Neural cell (in vitro differentiated cells): ENCODE results near the gene MSH3. TPM values are rescaled to one million over a fixed set of nuclear protein-coding genes. Genes with fewer than 3 reads are reported as not detected.
"Not testable (repeated sequence)": the region's sequence is repeated elsewhere in the genome, so short reads cannot be mapped to it uniquely, and the experiment has no call there.

Source experiments
- H2AFZ ChIP-seq: fragments of 200-600, 300-800 bp; sonication (generic), shearing (Covaris generic); 2 replicates; pipeline ENCODE4 v1.6.0; 2014; ENCODE audit warnings: low read depth, mild to moderate bottlenecking, antibody characterized with exemption, low read length, moderate library complexity
- H3F3A ChIP-seq: fragments of 200-600 bp; shearing (Covaris generic); 2 replicates; pipeline ENCODE4 v1.6.1; 2016; ENCODE audit warnings: mild to moderate bottlenecking, moderate library complexity, mixed read lengths, antibody characterized with exemption, low read length; ENCODE audit not compliant: insufficient read depth, poor library complexity, severe bottlenecking
- H3K27ac ChIP-seq: fragments of 200-600, 300-800 bp; sonication (generic), shearing (Covaris generic); 2 replicates; pipeline ENCODE4 v1.5.1; 2014; ENCODE audit warnings: mild to moderate bottlenecking, low read length, moderate library complexity
- H3K27me3 ChIP-seq: fragments of 300-800, 200-600 bp; sonication (generic), shearing (Covaris generic); 2 replicates; pipeline ENCODE4 v1.6.0; 2014; ENCODE audit warnings: mild to moderate bottlenecking, low read depth, low read length, moderate library complexity; ENCODE audit not compliant: insufficient read depth
- H3K36me3 ChIP-seq: fragments of 300-800, 200-600 bp; sonication (generic), shearing (Covaris generic); 2 replicates; pipeline ENCODE4 v1.5.1; 2014; ENCODE audit warnings: mild to moderate bottlenecking, antibody characterized with exemption, low read length, moderate library complexity; ENCODE audit not compliant: insufficient read depth
- H3K4me2 ChIP-seq: fragments of 300-800, 200-600 bp; sonication (generic), shearing (Covaris generic); 2 replicates; pipeline ENCODE4 v1.6.0; 2014; ENCODE audit warnings: mild to moderate bottlenecking, low read length
- H3K4me3 ChIP-seq: fragments of 300-800, 200-600 bp; sonication (generic), shearing (Covaris generic); 2 replicates; pipeline ENCODE4 v1.5.1; 2014; ENCODE audit warnings: mild to moderate bottlenecking, low read length, moderate library complexity
- H3K79me2 ChIP-seq: fragments of 200-600 bp; shearing (Covaris generic); replicated peaks from 2 replicates; pipeline ENCODE4 v1.6.0; 2014; ENCODE audit warnings: mild to moderate bottlenecking, low read length, moderate library complexity; ENCODE audit not compliant: insufficient read depth
- H3K9ac ChIP-seq: fragments of 300-800, 200-600 bp; sonication (generic), shearing (Covaris generic); 2 replicates; pipeline ENCODE4 v1.6.1; 2016; ENCODE audit warnings: mild to moderate bottlenecking, low read length, mixed read lengths
- H3K9me2 ChIP-seq: fragments of 200-600 bp; shearing (Covaris generic); 2 replicates; pipeline ENCODE4 v1.6.1; 2016; ENCODE audit warnings: mild to moderate bottlenecking, low read length, mixed read lengths; ENCODE audit not compliant: insufficient read depth
- H3K9me3 ChIP-seq: fragments of 200-600, 300-800 bp; sonication (generic), shearing (Covaris generic); 2 replicates; pipeline ENCODE4 v1.6.1; 2016; ENCODE audit warnings: mild to moderate bottlenecking, mixed run types, low read length, moderate library complexity, mixed read lengths
- H4K20me1 ChIP-seq: fragments of 200-600 bp; shearing (Covaris generic); 2 replicates; pipeline ENCODE4 v1.6.1; 2016; ENCODE audit warnings: mild to moderate bottlenecking, mixed run types; ENCODE audit not compliant: insufficient read depth
- EZH2 ChIP-seq: fragments of 200-600, 300-800 bp; shearing (Covaris generic), sonication (generic); IDR thresholded peaks from 2 replicates; pipeline ENCODE4 v1.6.1; 2014; ENCODE audit warnings: antibody characterized with exemption, low read length, borderline replicate concordance, mild to moderate bottlenecking; ENCODE audit not compliant: insufficient read depth, poor library complexity, severe bottlenecking
- MXI1 ChIP-seq: fragments of 450-650 bp; conservative IDR thresholded peaks from 2 replicates; pipeline ENCODE4 v1.6.1; 2014; ENCODE audit warnings: antibody characterized with exemption, mild to moderate bottlenecking; ENCODE audit not compliant: poor library complexity, severe bottlenecking
- POLR2AphosphoS5 ChIP-seq: IDR thresholded peaks from 2 replicates; pipeline ENCODE4 v1.6.1; 2012
- RAD21 ChIP-seq: fragments of 450-650 bp; conservative IDR thresholded peaks from 2 replicates; pipeline ENCODE4 v1.6.1; 2014; ENCODE audit warnings: antibody characterized with exemption, mild to moderate bottlenecking, moderate library complexity
- TAF1 ChIP-seq: IDR thresholded peaks from 2 replicates; pipeline ENCODE4 v1.6.1; 2012; ENCODE audit warnings: low read depth
- polyA plus RNA-seq: library from polyadenylated mRNA; depleted of rRNA; stranded (reverse); fragments of >200 nt; gene quantifications from 2 replicates; pipeline ENCODE4 v1.2.3, GENCODE V29; 2014
- TF ChIP-seq, protein P1 (sequence below): IDR thresholded peaks from 2 replicates; pipeline ENCODE4 v1.6.1; 2012; ENCODE audit warnings: borderline replicate concordance
- TF ChIP-seq, protein P2 (sequence below): fragments of 450-650 bp; IDR thresholded peaks from 2 replicates; pipeline ENCODE4 v1.5.1; 2014; ENCODE audit warnings: antibody characterized with exemption, mild to moderate bottlenecking, moderate library complexity; ENCODE audit not compliant: poor library complexity, severe bottlenecking

Gene MSH3
- polyA plus RNA-seq, 1 donor from 2014 or later = 9.8 TPM

DNA sequence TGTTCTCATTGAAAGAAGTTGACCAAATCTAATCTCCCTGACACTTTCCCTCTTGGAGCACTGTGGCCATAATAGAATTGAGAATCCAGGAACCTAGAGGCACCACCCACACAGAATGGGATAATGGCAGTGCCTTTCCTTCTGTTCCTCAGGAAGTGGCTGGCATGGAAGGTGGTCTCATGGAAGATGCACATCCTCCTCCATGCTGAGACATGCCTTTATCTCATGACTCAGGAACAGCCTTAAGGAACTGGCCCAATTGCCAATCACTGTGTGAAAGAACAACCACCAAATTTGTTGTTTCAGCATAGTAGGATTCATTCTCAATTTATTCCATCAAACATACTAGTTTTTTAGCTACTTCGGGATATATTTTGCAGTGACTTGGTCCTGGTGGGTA, 168.2 kb downstream of the MSH3 start:
- no peak overlapping the region for H2AFZ ChIP-seq
- H3K4me2 ChIP-seq = no peak overlapping the region
- no peaks in the 10 kb centered on the region for H3K79me2 ChIP-seq
- H3K36me3 ChIP-seq = no peaks in the 10 kb centered on the region
- no peak overlapping the region for H3K4me3 ChIP-seq
- H3K27ac ChIP-seq = no peak overlapping the region
- no peaks in the 10 kb centered on the region for H3K27me3 ChIP-seq
- TF ChIP-seq, protein P1, sequence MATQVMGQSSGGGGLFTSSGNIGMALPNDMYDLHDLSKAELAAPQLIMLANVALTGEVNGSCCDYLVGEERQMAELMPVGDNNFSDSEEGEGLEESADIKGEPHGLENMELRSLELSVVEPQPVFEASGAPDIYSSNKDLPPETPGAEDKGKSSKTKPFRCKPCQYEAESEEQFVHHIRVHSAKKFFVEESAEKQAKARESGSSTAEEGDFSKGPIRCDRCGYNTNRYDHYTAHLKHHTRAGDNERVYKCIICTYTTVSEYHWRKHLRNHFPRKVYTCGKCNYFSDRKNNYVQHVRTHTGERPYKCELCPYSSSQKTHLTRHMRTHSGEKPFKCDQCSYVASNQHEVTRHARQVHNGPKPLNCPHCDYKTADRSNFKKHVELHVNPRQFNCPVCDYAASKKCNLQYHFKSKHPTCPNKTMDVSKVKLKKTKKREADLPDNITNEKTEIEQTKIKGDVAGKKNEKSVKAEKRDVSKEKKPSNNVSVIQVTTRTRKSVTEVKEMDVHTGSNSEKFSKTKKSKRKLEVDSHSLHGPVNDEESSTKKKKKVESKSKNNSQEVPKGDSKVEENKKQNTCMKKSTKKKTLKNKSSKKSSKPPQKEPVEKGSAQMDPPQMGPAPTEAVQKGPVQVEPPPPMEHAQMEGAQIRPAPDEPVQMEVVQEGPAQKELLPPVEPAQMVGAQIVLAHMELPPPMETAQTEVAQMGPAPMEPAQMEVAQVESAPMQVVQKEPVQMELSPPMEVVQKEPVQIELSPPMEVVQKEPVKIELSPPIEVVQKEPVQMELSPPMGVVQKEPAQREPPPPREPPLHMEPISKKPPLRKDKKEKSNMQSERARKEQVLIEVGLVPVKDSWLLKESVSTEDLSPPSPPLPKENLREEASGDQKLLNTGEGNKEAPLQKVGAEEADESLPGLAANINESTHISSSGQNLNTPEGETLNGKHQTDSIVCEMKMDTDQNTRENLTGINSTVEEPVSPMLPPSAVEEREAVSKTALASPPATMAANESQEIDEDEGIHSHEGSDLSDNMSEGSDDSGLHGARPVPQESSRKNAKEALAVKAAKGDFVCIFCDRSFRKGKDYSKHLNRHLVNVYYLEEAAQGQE = no peak
- no peak for TF ChIP-seq MXI1
- no peaks in the 10 kb centered on the region for H4K20me1 ChIP-seq
- no peaks in the 10 kb centered on the region for H3K9me2 ChIP-seq
- no peak overlapping the region for H3K9ac ChIP-seq
- H3F3A ChIP-seq = no peaks in the 10 kb centered on the region
- no peaks in the 10 kb centered on the region for H3K9me3 ChIP-seq

DNA sequence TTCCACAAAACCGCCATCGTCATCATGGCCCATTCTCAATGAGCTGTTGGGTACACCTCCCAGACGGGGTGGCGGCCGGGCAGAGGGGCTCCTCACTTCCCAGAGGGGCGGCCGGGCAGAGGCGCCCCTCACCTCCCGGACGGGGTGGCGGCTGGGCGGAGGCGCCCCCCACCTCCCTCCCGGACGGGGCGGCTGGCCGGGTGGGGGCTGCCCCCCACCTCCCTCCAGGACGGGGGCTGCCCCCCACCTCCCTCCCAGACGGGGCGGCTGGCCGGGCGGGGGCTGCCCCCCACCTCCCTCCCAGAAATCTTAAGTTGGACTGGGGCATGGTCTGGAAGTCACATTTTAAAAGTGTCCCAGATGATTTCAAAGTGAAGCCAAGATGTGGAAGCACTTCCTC, 169.7 kb downstream of the MSH3 start:
- not testable (repeated sequence) for H3K4me2 ChIP-seq, H3K9me2 ChIP-seq, H3K36me3 ChIP-seq, H3K27ac ChIP-seq, H4K20me1 ChIP-seq, H3K79me2 ChIP-seq, H3K27me3 ChIP-seq, H3F3A ChIP-seq, H2AFZ ChIP-seq, H3K4me3 ChIP-seq, H3K9ac ChIP-seq, H3K9me3 ChIP-seq

DNA sequence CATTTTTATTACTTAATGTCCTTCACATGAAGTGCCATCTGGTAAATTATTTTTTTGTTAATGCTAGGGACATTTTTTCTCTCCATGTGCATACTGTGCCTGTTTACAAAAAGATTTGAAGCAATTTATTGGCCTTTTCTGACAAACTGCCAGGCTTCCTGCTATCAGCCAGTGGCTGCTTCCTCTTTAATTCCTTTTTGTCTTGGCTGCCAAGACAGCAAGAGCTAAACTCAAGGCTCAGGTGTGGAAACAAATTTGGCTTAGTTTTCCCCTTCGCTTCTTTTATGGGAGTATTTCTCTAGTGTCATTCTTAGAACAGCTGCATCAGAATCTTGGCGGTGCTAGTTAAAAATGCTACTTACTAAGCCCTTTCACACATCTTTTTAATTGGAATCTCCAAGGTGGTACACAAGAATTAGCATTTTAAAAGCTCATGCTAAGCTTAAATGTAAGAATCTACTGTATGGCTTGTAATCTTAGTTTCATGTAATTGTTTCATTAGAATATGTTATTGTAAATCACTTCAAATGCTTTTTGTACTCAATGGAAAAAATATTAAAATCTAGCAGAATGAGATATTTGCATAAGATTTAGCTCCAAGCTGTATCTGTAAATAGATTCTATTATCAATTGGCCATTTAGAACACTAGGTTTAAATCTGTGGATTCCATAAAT, 171.5 kb downstream of the MSH3 start:
- Histone ChIP-seq H3K9me3 (peaks cover 9% of the 10 kb centered on the region), H3K27me3 (no peaks in the 10 kb centered on the region), H3F3A (no peaks in the 10 kb centered on the region), H3K79me2 (no peaks in the 10 kb centered on the region), H2AFZ (no peak overlapping the region), H3K4me2 (no peak overlapping the region), H4K20me1 (no peaks in the 10 kb centered on the region), H3K4me3 (no peak overlapping the region), H3K9ac (no peak overlapping the region), H3K36me3 (no peaks in the 10 kb centered on the region), H3K27ac (no peak overlapping the region), H3K9me2 (no peaks in the 10 kb centered on the region)
- TF ChIP-seq, protein P1 = no peak
- no peak for TF ChIP-seq EZH2
- TF ChIP-seq, protein P2, sequence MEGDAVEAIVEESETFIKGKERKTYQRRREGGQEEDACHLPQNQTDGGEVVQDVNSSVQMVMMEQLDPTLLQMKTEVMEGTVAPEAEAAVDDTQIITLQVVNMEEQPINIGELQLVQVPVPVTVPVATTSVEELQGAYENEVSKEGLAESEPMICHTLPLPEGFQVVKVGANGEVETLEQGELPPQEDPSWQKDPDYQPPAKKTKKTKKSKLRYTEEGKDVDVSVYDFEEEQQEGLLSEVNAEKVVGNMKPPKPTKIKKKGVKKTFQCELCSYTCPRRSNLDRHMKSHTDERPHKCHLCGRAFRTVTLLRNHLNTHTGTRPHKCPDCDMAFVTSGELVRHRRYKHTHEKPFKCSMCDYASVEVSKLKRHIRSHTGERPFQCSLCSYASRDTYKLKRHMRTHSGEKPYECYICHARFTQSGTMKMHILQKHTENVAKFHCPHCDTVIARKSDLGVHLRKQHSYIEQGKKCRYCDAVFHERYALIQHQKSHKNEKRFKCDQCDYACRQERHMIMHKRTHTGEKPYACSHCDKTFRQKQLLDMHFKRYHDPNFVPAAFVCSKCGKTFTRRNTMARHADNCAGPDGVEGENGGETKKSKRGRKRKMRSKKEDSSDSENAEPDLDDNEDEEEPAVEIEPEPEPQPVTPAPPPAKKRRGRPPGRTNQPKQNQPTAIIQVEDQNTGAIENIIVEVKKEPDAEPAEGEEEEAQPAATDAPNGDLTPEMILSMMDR = no peak
- no peak for TF ChIP-seq TAF1
- TF ChIP-seq POLR2AphosphoS5 = no peak
- TF ChIP-seq RAD21 = no peak
